Measurements from ENCODE around the gene OR8B12. TPM values are rescaled to one million over a fixed set of nuclear protein-coding genes. Genes with fewer than 3 reads are reported as not detected.

Gene OR8B12
- total RNA-seq, 1 experiment from 2014 or later = not detected

DNA sequence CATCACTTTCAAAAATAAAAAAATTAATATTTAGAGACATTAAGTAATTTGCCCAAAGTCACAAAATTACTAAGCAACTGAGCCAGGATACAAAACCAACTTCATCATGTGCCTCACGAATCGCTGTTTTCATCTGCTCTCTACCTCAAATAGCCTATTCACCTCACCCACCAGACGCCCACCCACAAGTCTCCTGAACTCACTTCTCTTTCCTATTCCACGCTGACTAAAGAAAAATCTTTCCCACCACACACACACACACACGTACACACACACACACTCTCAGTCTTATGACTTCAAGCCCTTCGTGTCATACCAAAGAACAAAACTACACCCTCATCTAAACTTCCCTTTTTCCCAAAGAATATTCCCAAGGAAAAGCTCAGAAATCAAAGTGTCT, 2.2 kb downstream of the OR8B12 start:
- RAD21 ChIA-PET (ENCODE audit: low non-redundant PET in 1 of 2, low total read pairs in 2 of 2, uncharacterized antibody in 2 of 2, unreplicated experiment in 2 of 2) = no interaction called here
- H3K27ac ChIP-seq (ENCODE audit: low read depth, low read length) = no peak overlapping the region
- CTCF ChIA-PET = no interaction called here
- no peak overlapping the region for H3K4me2 ChIP-seq (ENCODE audit: low read length)
- no peak for DNase-seq (ENCODE audit: low read depth, low spot score)
- H3K9me3 ChIP-seq (ENCODE audit: control insufficient read depth in 1 of 2, insufficient read depth in 1 of 2, low read depth in 1 of 2, low read length in 2 of 2) = no peaks in the 10 kb centered on the region
- 0 out of 4 replicates have a peak, but pooled peaks cover 0 to 4% of the 10 kb centered on the region in 2 experiments for H3K4me1 ChIP-seq (ENCODE audit: control insufficient read depth in 1 of 2, insufficient read depth in 2 of 2, low read length in 2 of 2)
- no peak overlapping the region for H3K9ac ChIP-seq (ENCODE audit: low read length)
- no peaks in the 10 kb centered on the region for H4K20me1 ChIP-seq (ENCODE audit: insufficient read depth)
- no TSS peak for BruUV-seq (replicated peaks)
- intact Hi-C loops (cut with micrococcal nuclease) = no loop called here
- no peaks in the 10 kb centered on the region for H3K36me3 ChIP-seq (ENCODE audit: control insufficient read depth in 1 of 2, insufficient read depth in 2 of 2, low read length in 2 of 2)
- TF ChIP-seq SRF (IDR thresholded peaks at IDR 0.05; ENCODE audit: low read depth) = no peak
- TF ChIP-seq FOSL1 (IDR thresholded peaks at IDR 0.05; ENCODE audit: low read depth) = no peak
- no peak for TF ChIP-seq JUND (IDR thresholded peaks at IDR 0.05)
- TF ChIP-seq SP1 (IDR thresholded peaks at IDR 0.05; ENCODE audit: low read depth) = no peak
- TF ChIP-seq, protein P1, sequence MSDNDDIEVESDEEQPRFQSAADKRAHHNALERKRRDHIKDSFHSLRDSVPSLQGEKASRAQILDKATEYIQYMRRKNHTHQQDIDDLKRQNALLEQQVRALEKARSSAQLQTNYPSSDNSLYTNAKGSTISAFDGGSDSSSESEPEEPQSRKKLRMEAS (IDR thresholded peaks at IDR 0.05) = no peak
- H3K4me3 ChIP-seq (replicated peaks in 1 of 2; ENCODE audit: low read depth in 1 of 2, low read length in 2 of 2) = no peak overlapping the region
- POLR2A ChIA-PET = no interaction called here
- H3K27me3 ChIP-seq (ENCODE audit: insufficient read depth, low read length) = peaks cover 48% of the 10 kb centered on the region
- no peak overlapping the region for H2AFZ ChIP-seq (ENCODE audit: low read depth, low read length, poor library complexity, severe bottlenecking)
- ATAC-seq = no peak
- no peaks in the 10 kb centered on the region for H3K9me2 ChIP-seq (ENCODE audit: insufficient read depth)
- no peaks in the 10 kb centered on the region for H3K79me2 ChIP-seq (ENCODE audit: insufficient read depth, low read length)

DNA sequence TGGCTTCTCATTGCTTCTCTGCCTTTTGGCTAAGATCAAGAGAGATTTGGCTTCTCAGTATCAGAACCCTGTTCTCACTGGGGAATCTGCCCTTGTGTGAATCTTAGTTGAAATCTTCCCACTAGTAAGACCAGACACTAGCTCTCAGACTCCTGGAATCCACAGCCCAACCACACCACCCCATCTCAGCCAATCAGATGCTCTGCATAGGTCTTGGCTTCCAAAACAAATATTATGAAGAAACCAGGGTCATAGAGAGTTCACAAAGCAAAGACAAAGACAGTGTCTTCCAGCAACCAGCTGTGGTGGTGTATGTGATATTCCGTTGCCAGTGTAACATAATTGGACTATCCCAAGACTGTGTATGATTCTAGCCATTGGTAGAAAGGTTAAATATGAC, 5.4 kb downstream of the OR8B12 start:
- no peaks in the 10 kb centered on the region for H3K79me2 ChIP-seq (ENCODE audit: insufficient read depth, low read length)
- no peaks in the 10 kb centered on the region for H3K9me2 ChIP-seq (ENCODE audit: insufficient read depth)
- intact Hi-C loops (cut with micrococcal nuclease) = no loop called here
- H3K9ac ChIP-seq (ENCODE audit: low read length) = no peak overlapping the region
- BruUV-seq (replicated peaks) = no TSS peak
- no peak overlapping the region for H3K4me2 ChIP-seq (ENCODE audit: low read length)
- ATAC-seq = no peak
- no peak for TF ChIP-seq EZH2 (IDR thresholded peaks at IDR 0.05)
- TF ChIP-seq JUND (IDR thresholded peaks at IDR 0.05) = no peak
- no peak for TF ChIP-seq SP1 (IDR thresholded peaks at IDR 0.05; ENCODE audit: low read depth)
- no peak for TF ChIP-seq ZFX (IDR thresholded peaks at IDR 0.05)
- no peak for TF ChIP-seq ZNF274 (IDR thresholded peaks at IDR 0.05; ENCODE audit: low read depth, low read length)
- no peak for TF ChIP-seq EGR1 (IDR thresholded peaks at IDR 0.05; ENCODE audit: low read depth)
- TF ChIP-seq POLR2AphosphoS5 (IDR thresholded peaks at IDR 0.05; ENCODE audit: low read depth, low read length) = no peak
- TF ChIP-seq POLR2A (IDR thresholded peaks at IDR 0.05; ENCODE audit: borderline replicate concordance, extremely low read depth, insufficient read depth, insufficient read length) = no peak
- TF ChIP-seq TCF7L2 (IDR thresholded peaks at IDR 0.05; ENCODE audit: borderline replicate concordance, extremely low read depth, insufficient read depth, insufficient read length) = no peak
- no peak for TF ChIP-seq EZH2phosphoT487 (IDR thresholded peaks at IDR 0.05; ENCODE audit: borderline replicate concordance)
- TF ChIP-seq CEBPB (IDR thresholded peaks at IDR 0.05; ENCODE audit: low read depth) = no peak
- no peak for TF ChIP-seq FOSL1 (IDR thresholded peaks at IDR 0.05; ENCODE audit: low read depth)
- no peak for TF ChIP-seq RAD21 (IDR thresholded peaks at IDR 0.05; ENCODE audit: low read depth)
- no peak for TF ChIP-seq SRF (IDR thresholded peaks at IDR 0.05; ENCODE audit: low read depth)
- TF ChIP-seq, protein P2, sequence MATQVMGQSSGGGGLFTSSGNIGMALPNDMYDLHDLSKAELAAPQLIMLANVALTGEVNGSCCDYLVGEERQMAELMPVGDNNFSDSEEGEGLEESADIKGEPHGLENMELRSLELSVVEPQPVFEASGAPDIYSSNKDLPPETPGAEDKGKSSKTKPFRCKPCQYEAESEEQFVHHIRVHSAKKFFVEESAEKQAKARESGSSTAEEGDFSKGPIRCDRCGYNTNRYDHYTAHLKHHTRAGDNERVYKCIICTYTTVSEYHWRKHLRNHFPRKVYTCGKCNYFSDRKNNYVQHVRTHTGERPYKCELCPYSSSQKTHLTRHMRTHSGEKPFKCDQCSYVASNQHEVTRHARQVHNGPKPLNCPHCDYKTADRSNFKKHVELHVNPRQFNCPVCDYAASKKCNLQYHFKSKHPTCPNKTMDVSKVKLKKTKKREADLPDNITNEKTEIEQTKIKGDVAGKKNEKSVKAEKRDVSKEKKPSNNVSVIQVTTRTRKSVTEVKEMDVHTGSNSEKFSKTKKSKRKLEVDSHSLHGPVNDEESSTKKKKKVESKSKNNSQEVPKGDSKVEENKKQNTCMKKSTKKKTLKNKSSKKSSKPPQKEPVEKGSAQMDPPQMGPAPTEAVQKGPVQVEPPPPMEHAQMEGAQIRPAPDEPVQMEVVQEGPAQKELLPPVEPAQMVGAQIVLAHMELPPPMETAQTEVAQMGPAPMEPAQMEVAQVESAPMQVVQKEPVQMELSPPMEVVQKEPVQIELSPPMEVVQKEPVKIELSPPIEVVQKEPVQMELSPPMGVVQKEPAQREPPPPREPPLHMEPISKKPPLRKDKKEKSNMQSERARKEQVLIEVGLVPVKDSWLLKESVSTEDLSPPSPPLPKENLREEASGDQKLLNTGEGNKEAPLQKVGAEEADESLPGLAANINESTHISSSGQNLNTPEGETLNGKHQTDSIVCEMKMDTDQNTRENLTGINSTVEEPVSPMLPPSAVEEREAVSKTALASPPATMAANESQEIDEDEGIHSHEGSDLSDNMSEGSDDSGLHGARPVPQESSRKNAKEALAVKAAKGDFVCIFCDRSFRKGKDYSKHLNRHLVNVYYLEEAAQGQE (IDR thresholded peaks at IDR 0.05; ENCODE audit: low read depth) = no peak
- POLR2A ChIA-PET = no interaction called here
- DNase-seq (ENCODE audit: low read depth, low spot score) = no peak
- no peaks in the 10 kb centered on the region for H3K9me3 ChIP-seq (ENCODE audit: control insufficient read depth in 1 of 2, insufficient read depth in 1 of 2, low read depth in 1 of 2, low read length in 2 of 2)
- no peaks in the 10 kb centered on the region for H4K20me1 ChIP-seq (ENCODE audit: insufficient read depth)
- no peak overlapping the region for H3K27ac ChIP-seq (ENCODE audit: low read depth, low read length)
- peaks cover 32% of the 10 kb centered on the region for H3K27me3 ChIP-seq (ENCODE audit: insufficient read depth, low read length)
- no peaks in the 10 kb centered on the region for H3K36me3 ChIP-seq (ENCODE audit: control insufficient read depth in 1 of 2, insufficient read depth in 2 of 2, low read length in 2 of 2)
- no peak overlapping the region for H2AFZ ChIP-seq (ENCODE audit: low read depth, low read length, poor library complexity, severe bottlenecking)
- CTCF ChIA-PET = no interaction called here
- RAD21 ChIA-PET (ENCODE audit: low non-redundant PET in 1 of 2, low total read pairs in 2 of 2, uncharacterized antibody in 2 of 2, unreplicated experiment in 2 of 2) = no interaction called here
- 0 out of 4 replicates have a peak, but pooled peaks cover 0 to 4% of the 10 kb centered on the region in 2 experiments for H3K4me1 ChIP-seq (ENCODE audit: control insufficient read depth in 1 of 2, insufficient read depth in 2 of 2, low read length in 2 of 2)
- H3K4me3 ChIP-seq (replicated peaks in 1 of 2; ENCODE audit: low read depth in 1 of 2, low read length in 2 of 2) = no peak overlapping the region

All from HCT116 (cell line).